ENCODE measurements around the gene STAG2. TPM values are rescaled to one million over a fixed set of nuclear protein-coding genes. Genes with fewer than 3 reads are reported as not detected.

STAG2 gene
- total and polyA plus RNA-seq, 4 experiments from 2014 or later = 47.8 to 124 (median 87.2) TPM

DNA sequence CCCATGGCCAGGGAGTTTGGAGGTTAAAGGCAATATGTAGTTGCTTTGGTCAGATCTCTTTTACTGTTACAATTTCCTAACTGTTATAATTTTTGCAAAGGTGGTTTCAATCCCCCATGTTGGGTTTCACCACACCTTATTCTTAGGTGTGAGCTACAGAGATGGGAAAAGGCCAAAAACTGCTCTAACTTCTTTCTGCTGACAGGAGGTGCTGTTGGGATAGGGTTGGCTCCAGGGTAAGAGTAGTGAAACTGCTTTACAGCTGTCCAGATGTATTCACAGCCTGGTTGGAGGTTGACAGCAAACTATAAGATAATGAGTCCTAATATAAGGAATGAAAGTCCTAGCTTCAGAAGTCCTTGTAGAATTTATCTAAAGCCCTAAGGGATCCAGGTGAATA, 189.7 kb downstream of the STAG2 start:
- H3K27ac Mint-ChIP-seq = no peak overlapping the region
- CTCF ChIA-PET (ENCODE audit: partially characterized antibody) = no interaction called here
- intact Hi-C loops (cut with micrococcal nuclease) = no loop called here

More for the DNA sequence above, 189.7 kb downstream of the STAG2 start:
- no peak overlapping the region for H3K4me3 ChIP-seq (ENCODE audit: low read length in 2 of 2)
- Mint-ChIP-seq H3K9me3 (peaks cover 0 to 22% (median 8%) of the 10 kb centered on the region in 8 donors), H3K4me1 (no peaks in the 10 kb centered on the region), H3K4me3 (no peak overlapping the region), H3K36me3 (no peaks in the 10 kb centered on the region), H3K27me3 (peaks cover 0 to 2% of the 10 kb centered on the region in 2 donors)
- DNase-seq = no peak
- POLR2A ChIA-PET (ENCODE audit: partially characterized antibody) = no interaction called here
- H3K36me3 ChIP-seq (ENCODE audit: insufficient read depth, low read length) = no peaks in the 10 kb centered on the region
- no peaks in the 10 kb centered on the region for H3K27me3 ChIP-seq (ENCODE audit: insufficient read depth, low read length)
- H3K4me1 ChIP-seq (ENCODE audit: insufficient read depth, low read length) = no peaks in the 10 kb centered on the region
- H3K27ac ChIP-seq (ENCODE audit: low read depth, low read length) = no peak overlapping the region
- no peaks in the 10 kb centered on the region for H3K9me3 ChIP-seq (ENCODE audit: control insufficient read depth in 1 of 2, low read length in 2 of 2)

Other genes with a start within 250 kb of the STAG2 start
- gene THOC2, start 228.7 kb upstream of the STAG2 start, total RNA-seq = 100 to 1,000 TPM; 100 to 104 TPM
- gene THOC2, start 228.7 kb upstream of the STAG2 start, polyA plus RNA-seq = 10 to 100 TPM; 22.0 to 43.7 TPM
- 10 to 100 TPM; 59.9 to 64.6 TPM for gene XIAP, start 101.7 kb upstream of the STAG2 start, total RNA-seq
- gene XIAP, start 101.7 kb upstream of the STAG2 start, polyA plus RNA-seq = 10 to 100 TPM in 1 of 2 donors, 1 to 10 TPM in 1; 6.0 to 14.0 TPM

Data from CD4-positive, alpha-beta memory T cell (primary cell).